Activated CD4-positive, alpha-beta T cell treated with anti-CD3 and anti-CD28 coated beads, Interleukin-2, amount 50 U/mL, for 16 hours (primary cell): ENCODE measurements around the gene TSEN15.
"Not testable (repeated sequence)": the region's sequence is repeated elsewhere in the genome, so short reads cannot be mapped to it uniquely, and the experiment has no call there.

Experiments
- DNase-seq: peaks from one replicate; pipeline ENCODE4 v3.0.0-alpha.2; 2020

TSEN15 gene

DNA sequence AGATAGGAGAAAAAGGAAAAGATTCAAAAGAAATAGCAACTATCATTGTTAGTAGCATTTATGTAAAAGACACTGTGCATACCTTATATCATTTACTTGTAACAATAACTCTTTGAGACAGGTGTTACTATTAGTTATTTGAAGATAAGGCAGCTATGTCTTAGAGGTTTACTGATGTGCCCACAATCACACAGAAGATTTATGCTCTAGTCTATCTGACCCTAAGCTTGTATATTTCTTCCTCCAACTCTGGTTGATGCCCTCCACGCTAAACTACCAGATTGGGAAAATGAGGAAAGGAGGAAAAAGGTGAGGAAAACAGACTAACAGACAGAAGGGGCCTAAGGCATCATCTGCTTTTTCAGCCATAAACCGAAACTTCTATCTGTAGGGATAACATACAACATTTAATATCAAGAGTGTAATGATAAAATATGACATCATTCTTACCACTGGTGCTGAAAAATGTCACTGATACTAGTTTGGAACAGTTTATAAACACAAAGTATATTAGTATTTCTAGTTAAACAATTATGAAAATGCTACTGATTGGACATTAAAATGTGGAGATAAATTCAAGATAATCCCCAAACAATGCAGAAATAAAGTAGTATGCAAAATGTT lies 19.1 kb upstream of the TSEN15 start:
- no peak for DNase-seq

DNA sequence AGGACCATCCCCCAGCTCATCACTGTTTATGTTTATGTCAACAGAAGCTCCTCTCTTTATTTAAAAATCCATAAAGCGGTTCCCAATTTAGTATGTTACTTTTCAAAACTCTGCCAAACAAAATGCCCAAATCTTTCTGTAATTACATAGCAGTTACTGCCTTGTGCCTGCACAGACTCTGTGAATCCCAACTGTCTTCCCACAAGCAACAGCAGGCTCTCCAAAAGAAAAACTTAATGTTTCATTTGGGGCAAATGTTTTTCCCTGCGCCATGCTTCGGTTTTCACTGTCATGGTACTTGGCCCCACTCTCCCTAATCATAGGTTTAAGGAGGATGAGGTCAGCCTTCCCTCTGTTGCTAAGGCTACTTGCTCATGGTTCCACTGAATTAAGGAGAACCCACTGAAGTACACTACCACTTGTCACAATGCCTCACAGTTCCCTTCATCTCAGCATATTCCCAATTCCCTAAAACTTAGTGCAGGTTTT lies 18.6 kb upstream of the TSEN15 start:
- no peak for DNase-seq

DNA sequence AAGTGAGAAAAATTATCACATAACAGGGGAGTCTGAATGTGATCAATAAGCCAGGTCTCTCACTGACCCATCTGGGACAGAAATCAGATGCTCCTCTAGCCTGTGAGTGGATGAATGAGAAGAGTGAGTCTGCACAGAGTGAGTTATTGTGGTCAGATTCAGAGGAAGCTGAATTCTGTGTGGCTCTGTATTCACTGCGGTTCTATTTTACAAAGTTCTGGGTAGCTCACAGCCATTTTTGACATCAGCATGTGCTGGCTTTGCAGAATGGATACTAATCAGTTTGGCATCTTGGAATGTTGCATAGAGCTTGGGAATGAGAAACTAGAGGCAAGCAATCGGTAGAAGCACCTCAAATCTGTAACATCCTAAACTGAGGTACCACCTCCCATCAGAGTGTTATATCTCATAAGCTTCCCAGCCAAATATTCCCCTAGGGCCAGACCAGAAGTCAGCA lies 17.8 kb upstream of the TSEN15 start:
- DNase-seq = peak; percentile 23

DNA sequence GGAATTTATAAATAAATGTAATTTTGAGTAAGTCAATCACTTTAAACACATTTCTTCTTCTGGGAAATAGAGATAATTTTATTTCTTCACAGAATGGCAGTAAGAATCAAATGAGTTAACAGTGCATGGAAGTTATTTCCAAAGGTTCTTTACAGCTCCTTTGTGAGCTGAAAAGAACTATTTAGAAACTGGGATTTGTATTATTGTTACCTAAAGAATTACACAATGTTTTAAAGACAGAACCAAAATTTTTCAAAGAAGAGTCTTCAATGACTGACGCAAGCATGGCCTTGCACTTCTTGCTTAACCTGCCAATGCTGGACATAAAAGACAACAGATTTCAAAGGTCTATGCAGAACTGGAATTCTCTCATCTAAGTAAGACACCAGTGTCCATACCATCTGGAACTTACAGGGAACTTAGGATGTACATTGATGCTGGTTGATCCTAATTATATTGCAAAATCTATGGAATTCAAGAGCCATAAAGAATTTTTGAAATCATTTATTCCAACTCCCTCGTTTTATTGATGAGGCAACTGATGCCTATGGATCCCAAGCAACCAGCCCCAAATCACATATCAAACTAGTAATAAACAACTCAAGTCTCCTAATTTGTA lies 16.7 kb upstream of the TSEN15 start:
- DNase-seq = no peak

DNA sequence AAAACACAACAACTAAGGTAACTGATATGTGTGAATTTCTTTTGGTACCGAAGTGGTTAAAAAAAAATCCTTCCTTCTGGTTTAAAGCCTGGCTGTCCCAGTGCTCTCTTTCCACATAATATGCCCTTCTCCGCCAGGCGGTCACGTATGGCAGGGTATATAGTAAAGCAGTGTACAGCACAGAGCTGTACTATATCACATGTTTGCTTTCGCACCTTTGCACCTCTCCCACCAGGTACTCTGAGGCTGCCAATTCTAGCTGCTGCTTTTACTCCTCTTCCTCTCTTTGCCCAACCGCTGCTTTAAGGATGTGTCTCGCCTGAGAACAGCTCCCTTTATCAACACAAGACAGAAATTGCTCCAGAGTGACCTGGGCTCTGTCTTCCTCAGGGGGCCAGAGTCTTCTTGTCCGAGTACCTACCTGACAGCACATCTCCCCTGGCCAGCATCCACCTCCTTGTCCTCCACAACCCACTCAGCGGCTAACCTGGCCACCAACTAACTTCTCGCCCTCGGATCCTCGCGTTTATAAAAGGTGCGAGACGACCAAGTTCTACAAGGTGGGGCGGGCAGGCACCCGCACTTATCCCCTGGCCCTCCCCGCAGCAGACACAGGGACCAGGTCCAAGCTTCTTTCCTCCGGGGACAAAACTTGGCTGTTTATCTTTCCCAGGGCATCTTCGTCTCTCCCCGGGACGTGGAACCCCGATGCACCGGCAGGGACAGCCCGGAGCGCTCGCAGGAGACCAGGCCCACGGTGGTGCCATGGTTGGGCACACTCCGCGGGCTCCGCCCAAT lies 15.6 kb upstream of the TSEN15 start:
- no peak for DNase-seq

DNA sequence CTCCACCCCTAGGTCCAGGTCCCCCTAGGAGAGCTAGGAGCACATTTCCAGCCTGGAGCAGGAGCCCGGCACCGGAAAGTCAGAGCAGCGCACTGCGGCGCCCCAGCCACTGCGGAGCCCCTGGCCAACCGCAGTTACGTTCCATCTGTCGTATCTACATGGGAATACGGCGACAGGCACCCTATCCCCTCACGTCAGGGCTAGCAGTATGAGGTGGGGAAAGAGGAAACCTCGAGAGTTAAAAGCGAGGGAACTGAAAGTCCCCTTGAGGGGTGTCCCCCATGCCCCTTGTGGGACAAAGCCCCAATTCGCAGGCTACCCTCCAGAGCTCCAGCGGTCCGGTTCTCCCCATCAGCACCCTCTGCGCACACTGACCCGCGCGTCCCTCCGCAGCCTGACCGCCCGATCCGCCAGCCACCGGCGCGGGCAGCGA lies 15.0 kb upstream of the TSEN15 start:
- DNase-seq = no peak

DNA sequence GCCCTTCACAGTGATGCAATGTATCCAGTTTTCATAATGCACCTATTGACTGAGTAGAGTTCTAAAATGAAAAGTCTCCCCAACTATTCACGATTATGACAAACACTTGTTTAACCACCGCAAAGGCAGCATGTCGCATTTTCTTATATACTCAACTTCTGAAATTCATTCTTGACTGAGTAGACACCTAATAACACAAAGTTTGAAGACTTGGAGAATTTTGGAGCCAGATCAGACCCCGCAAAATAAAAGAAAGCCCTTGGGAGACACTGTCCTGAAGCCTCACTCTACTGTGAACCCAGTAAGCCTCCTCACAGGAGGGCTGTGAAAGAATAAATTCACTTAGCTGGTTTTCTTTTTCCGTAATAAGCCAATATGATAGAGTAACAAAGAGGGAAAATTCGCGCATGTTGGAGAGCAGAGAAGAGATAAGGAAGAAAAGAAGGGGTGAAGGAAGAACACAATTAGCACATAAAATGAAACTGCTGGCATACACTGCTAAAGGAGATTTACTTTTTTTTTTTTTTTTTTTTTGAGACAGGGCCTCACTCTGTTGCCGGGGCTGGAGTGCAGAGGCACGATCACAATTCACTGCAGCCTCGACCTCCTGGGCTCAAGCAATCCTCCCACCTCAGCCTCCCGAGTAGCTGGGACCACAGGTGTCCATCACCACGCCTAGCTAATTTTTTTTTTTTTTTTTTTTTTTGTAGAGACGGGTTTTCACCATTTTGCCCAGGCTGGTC lies 13.5 kb upstream of the TSEN15 start:
- DNase-seq = no peak

DNA sequence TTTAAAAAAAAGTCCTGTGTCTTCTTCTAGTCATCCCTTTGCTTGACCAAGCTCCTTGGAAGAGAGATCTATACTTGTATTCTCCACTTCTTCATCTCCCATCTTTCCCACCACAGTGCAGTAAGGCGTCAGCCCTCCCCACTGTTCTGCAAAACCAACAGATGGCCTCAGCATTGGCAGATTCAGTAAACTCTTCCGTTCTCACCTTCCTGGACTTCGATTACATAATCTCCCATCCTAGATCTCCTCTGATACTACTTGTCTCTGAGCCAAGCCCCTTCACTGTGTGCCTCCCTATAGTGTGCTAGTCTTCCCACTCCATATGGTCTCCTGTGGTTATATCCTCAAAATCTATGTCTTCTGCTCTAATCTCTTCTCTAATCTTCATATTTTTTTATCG lies 12.4 kb upstream of the TSEN15 start:
- no peak for DNase-seq

DNA sequence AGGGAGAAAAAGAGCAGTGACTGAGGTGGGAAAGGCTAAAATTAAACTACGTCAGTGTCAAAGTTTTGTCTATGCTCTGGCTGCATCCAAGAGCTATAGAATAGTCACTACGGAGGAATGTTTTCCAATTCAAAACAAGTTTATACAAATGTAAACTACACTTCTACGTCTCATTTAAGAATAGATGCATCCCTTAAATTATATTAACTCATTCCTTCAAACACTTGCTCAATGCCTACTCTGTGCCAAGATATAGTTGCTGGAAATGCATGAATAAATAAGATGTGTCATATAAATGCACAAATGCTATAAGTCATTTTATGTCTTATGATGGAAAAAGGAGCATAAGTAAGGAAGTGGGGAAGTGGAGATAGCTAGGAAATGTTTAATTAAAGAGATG lies 9.8 kb upstream of the TSEN15 start:
- no peak for DNase-seq

DNA sequence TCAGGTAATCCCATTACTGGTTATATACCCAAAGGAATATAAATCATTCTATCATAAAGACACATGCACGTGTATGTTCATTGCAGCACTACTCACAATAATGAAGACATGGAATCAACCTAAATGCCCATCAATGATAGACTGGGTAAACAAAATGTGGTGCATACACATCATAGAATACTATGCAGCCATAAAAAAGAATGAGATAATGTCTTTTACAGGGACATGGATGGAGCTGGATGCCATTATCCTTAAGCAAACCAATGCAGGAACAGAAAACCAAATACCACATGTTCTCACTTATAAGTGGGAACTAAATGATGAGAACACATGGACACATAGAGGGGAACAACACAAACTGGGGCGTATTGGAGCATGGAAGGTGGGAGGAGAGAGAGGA lies 8.2 kb upstream of the TSEN15 start:
- not testable (repeated sequence) for DNase-seq

DNA sequence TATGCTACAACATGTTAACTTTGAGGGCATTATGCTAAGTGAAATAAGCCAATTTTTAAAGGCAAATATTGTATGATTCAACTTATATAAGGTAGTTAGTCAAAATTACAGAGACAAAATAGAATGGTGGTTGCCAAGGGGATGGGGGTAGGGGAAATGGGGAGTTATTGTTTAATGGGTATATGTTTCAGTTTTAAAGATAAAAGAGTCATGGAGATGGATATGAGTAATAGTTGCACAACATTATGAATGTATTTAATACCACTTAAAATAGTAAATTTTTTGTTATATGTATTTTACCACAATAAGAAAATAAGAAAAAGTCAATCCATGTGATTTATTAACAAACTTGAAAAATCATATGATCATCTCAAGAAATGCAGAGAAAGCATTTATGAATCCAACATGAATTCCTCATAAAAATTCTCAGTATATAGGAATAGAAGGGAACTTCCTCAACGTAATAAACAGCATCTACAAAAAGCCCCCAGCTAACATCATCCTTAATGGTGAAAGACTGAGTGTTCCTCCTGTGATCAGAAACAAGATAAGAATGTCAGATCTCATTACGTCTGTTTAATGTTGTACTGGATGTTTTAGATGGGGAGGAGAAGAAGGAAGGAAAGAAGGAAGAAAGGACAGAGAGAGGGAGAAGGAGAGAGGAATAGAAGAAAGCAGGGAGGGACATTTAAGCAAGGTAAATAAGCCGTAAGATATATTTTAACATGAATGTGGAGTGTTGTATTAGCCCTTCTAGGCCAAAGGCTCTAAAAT lies 6.7 kb upstream of the TSEN15 start:
- DNase-seq = no peak

DNA sequence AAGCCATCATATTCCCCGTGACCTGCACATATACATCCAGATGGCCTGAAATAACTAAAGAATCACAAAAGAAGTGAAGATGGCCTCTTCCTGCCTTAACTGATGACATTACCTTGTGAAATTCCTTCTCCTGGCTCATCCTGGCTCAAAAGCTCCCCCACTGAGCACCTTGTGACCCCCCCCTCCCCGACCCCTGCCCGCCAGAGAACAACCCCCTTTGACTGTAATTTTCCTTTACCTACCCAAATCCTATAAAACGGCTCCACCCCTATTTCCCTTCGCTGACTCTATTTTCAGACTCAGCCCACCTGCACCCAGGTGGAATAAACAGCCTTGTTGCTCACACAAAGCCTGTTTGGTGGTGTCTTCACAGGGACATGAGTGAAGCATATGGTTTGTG lies 4.0 kb upstream of the TSEN15 start:
- not testable (repeated sequence) for DNase-seq

DNA sequence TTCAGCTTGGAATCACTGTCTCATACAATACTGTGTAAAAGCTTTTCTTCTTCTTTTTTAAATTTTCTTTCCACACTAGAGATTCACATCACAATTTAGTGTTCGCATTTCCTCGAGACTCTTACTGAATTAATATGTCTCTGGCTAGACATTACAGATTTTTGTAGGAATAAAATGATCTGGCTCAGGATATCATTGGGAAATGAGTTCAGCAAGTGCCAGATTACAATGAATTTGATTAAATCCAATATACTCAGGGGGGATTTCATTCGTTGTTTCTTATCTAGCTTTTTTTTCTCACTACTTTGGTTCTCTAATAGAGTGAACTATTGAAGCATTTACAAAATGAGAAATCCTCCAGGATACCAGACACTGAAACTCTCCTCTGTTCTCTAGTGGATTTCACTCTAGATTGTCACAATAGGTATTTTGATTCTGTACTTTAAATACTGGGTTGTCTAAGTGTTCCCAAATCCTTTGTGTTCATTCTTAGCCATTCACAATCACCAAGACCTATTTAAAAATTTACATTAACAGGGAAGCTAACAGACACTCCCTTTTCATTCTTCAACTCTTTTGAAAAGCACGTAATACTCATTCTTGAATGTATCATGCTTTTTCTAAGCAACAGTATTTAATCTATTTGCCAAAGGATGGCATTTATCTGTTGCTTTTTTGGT lies 2.8 kb upstream of the TSEN15 start:
- DNase-seq = no peak

DNA sequence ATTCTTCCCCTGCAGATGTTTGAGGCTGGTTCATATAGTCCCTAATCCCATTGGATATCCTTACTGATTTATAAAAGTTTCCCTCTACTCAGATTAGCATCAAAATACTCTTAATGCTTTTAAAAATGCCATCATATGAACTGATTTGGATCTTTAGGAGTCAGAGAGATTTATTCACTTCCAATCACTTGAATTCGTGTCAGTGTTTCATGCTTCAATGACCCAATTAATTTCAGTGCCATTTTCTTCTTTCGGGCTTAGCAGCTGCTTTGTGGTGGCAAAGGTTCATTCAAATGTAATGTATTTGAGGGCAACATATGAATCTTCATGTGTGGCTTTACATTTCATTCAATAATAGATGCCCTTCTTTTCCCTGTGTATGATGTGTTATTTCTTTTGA lies 2.2 kb upstream of the TSEN15 start:
- no peak for DNase-seq

DNA sequence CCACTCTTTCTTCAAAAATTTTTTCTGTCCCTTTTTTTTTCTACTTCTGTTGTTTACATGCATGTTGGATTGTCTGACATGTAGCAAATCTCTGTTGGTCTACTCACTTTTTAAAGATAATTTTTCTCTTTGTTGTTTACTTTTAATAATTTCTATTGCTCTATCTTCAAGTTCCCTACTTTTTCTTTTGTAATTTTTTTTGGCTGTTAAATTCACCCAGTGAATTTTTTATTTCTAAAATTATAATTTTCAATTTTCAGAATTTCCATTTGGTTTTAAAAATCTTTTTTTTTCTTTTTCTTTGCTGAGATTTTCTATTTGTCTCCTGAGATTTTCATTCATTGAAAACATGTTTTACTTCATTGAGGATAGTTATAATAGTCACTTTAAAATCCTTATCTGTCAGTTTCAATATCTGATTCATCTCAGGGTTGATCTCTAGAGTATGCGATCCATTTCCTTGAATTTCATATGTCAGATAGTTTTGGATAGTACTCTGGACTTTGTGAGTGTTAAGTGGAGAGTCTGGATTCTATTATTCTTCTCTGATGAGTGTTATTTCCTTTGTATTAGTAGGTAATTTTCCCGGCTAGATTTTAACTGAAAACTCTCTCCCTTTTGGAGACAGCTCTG lies 1.6 kb upstream of the TSEN15 start:
- DNase-seq = no peak

DNA sequence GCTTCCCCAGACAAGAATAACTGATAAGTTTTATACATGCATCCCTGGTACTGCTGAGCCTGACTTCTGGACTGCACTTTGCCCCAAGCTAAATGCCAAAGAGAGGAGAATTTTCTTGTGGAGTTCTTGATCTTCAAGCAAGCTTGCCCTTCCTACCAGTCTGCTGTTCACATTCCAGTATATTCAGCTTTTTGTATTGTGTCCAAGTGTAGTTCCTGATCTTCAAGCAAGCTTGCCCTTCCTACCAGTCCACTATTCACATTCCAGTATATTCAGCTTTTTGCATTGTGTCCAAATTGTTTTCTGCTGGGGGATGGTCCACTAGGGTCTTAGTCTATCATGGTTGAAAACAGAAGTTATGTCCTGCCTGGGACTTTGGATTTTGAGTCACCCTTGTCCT lies 894 bp upstream of the TSEN15 start:
- no peak for DNase-seq

DNA sequence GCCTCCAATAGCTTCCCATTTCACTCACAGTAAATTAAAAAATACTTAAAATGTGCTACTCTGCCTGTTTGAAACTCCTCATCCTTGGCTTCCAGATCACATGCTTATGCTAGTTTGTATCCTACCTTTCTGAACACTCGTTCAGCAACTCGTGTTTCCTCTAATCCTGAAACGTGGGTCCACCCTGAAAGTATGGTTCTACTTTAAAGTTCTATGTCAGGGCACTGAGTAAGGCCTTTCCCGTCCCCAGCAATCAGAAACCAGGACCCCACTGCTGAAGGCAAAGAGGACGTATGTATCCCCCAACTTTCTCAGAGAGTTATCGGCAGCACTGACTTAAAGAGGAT lies 419 bp upstream of the TSEN15 start:
- no peak for DNase-seq

DNA sequence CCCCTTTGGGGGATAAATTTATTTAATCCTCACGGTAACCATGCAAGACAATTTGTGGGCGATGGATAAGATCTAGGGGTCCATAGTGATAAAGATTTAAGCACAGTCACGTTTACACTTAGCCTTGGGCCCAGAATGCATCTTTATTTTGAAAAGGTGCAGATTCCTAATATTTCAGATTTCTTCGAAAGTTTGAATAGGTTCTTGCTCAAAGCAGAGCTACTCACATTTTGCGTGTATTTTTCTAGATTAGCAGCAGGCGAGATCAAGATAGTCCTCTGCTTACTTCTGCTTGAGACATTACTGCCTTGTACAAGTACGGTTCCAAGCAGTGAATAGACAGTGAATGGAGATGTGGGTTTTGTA lies 647 bp downstream of the TSEN15 start:
- DNase-seq = no peak

DNA sequence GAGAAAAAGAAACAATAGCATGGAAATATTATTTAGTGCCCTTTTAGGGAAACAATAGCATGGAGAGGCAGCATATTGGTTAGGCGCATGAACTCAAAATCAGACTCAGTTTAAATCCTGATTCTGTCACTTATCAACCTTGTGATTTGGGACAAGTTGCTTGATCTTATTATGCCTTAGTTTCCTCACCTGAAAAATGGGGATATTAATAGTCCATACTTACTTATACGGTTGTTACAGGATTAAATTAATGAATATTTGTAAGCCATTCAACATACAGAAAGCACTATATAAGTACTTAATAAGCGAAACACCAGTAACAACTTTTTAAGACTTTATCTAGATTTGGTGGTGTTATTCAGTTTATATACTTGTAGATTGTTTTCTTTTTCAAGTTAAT lies 1.2 kb downstream of the TSEN15 start:
- no peak for DNase-seq

DNA sequence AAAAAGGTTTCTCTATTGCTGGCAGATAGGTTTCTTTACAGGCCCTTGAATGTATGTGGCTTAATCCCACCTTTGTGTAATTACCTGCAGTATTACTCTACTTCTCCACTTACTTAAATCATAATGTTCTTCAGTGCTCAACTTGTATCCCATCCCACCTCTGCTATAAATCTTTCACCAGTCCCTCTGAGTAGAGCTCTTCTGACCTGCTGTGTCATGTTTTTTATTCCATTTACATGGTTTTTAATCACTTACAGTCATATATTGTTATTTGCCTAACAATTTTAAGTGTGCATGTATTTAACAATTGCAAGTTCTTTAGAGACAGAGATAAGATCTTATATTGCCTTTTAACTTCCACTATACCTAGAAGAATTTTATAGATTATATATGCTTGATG lies 2.4 kb downstream of the TSEN15 start:
- DNase-seq = no peak

DNA sequence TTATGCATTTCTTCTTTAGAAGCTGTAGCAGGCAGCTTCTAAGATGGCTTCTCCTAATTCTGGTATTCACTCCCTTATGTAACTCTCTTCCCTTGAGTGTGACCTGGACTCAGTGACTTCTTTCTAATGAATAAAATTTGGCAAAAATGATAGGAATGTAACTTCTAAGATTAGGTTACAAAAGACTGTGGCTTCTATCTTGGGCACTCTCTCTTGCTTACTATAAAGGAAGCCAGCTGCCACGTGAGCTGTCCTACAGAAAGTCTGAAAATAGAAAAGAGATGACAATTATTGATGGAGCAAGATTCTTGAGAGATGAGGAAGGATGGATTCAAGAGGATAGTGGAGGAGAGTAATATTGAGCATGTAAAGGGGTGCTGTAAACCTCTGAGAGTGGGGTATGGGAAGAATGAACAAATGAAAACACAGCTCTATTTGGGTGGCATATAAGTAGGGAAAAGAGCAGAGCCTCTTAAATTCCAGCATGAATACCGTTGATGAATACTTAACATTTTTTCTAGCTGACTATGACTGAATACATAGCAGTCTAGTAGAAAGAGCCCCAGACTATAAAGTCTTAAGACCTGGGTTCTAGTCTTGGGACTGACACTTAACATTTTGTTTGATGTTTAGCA lies 5.5 kb downstream of the TSEN15 start:
- DNase-seq = no peak
